HEK293 (cell line): ENCODE measurements around the gene RPS6KA3.

Source experiments
- CTCF ChIA-PET: fragments of 350-600 bp; formaldehyde crosslinking; extraction: SDS; loops from one replicate; lab custom pipeline; 2021; ENCODE audit warnings: antibody characterized with exemption; lab: Yijun Ruan, JAX
- POLR2A ChIA-PET: fragments of 300-600 bp; formaldehyde crosslinking; extraction: SDS; loops from one replicate; lab custom pipeline; 2020; ENCODE audit warnings: antibody characterized with exemption, inconsistent platforms; lab: Yijun Ruan, JAX
- H3K27ac ChIP-seq: fragments of 200-500 bp; sonication (Bioruptor generic); 2 replicates; pipeline ENCODE4 v1.5.1; 2014; ENCODE audit warnings: low read depth, low read length, control low read depth, inconsistent platforms; ENCODE audit errors: extremely low read depth
- H3K36me3 ChIP-seq, 2 experiments: fragments of 200-500 bp in 1 of 2; sonication (Bioruptor generic) in 1 of 2; 1 replicate in 1 of 2; 2 replicates in 1 of 2; pipeline ENCODE4 v1.5.1; 2014 to 2017; ENCODE audit warnings: inconsistent platforms in 2 of 2, low read length in 2 of 2; ENCODE audit not compliant: control insufficient read depth in 2 of 2, insufficient read depth in 1 of 2
- H3K4me1 ChIP-seq: fragments of 200-500 bp; sonication (Bioruptor generic); 2 replicates; pipeline ENCODE4 v1.5.1; 2014; ENCODE audit warnings: mild to moderate bottlenecking, low read length, inconsistent platforms; ENCODE audit not compliant: control insufficient read depth, insufficient read depth
- H3K4me3 ChIP-seq: 2 replicates; pipeline ENCODE4 v1.5.1; 2011; ENCODE audit warnings: low read depth, mild to moderate bottlenecking, control low read depth, low read length, moderate library complexity
- H3K9me3 ChIP-seq: fragments of 200-500 bp; sonication (Bioruptor generic); 2 replicates; pipeline ENCODE4 v1.5.1; 2014; ENCODE audit warnings: low read depth, low read length, inconsistent platforms; ENCODE audit not compliant: control insufficient read depth, insufficient read depth
- BCL6B ChIP-seq: fragments of 450-650 bp; formaldehyde crosslinking; IDR thresholded peaks from 2 replicates; pipeline ENCODE4 v1.5.1; 2017; ENCODE audit warnings: missing biosample characterization, missing genetic modification characterization
- GLI4 ChIP-seq: fragments of 450-650 bp; formaldehyde crosslinking; IDR thresholded peaks from 2 replicates; pipeline ENCODE4 v1.5.1; 2016; ENCODE audit warnings: missing biosample characterization, missing genetic modification characterization
- PATZ1 ChIP-seq: fragments of 450-650 bp; formaldehyde crosslinking; IDR thresholded peaks from 2 replicates; pipeline ENCODE4 v1.5.1; 2016; ENCODE audit warnings: missing biosample characterization, missing genetic modification characterization
- SP2 ChIP-seq: fragments of 450-650 bp; formaldehyde crosslinking; IDR thresholded peaks from 2 replicates; pipeline ENCODE4 v1.5.1; 2016; ENCODE audit warnings: missing biosample characterization, missing genetic modification characterization
- SP7 ChIP-seq: fragments of 450-650 bp; formaldehyde crosslinking; IDR thresholded peaks from 2 replicates; pipeline ENCODE4 v1.5.1; 2016; ENCODE audit warnings: missing biosample characterization, missing genetic modification characterization
- YY2 ChIP-seq: fragments of 450-650 bp; formaldehyde crosslinking; IDR thresholded peaks from 2 replicates; pipeline ENCODE4 v1.5.1; 2016; ENCODE audit warnings: missing biosample characterization, missing genetic modification characterization
- ZNF112 ChIP-seq: fragments of 450-650 bp; formaldehyde crosslinking; IDR thresholded peaks from 2 replicates; pipeline ENCODE4 v1.5.0; 2017; ENCODE audit warnings: missing biosample characterization, missing genetic modification characterization
- ZNF121 ChIP-seq: fragments of 450-650 bp; formaldehyde crosslinking; IDR thresholded peaks from 2 replicates; pipeline ENCODE4 v1.5.1; 2016; ENCODE audit warnings: missing biosample characterization, missing genetic modification characterization
- ZNF140 ChIP-seq: fragments of 450-650 bp; formaldehyde crosslinking; IDR thresholded peaks from 2 replicates; pipeline ENCODE4 v1.5.1; 2016; ENCODE audit warnings: missing biosample characterization, missing genetic modification characterization
- ZNF274 ChIP-seq, 2 experiments: fragments of 200-500 bp in 1 of 2; fragments of 450-650 bp in 1 of 2; sonication (Bioruptor generic) in 1 of 2; formaldehyde crosslinking in 1 of 2; IDR thresholded peaks; 2 replicates each; pipeline versions ENCODE4 v1.5.1 to v1.6.1; 2014 to 2016; ENCODE audit warnings: borderline replicate concordance in 1 of 2, inconsistent platforms in 1 of 2, low read length in 1 of 2, missing biosample characterization in 1 of 2, missing genetic modification characterization in 1 of 2
- ZNF335 ChIP-seq: fragments of 450-650 bp; formaldehyde crosslinking; conservative IDR thresholded peaks from 2 replicates; pipeline ENCODE4 v1.5.1; 2016; ENCODE audit warnings: missing biosample characterization, missing genetic modification characterization
- ZNF366 ChIP-seq: fragments of 450-650 bp; formaldehyde crosslinking; conservative IDR thresholded peaks from 2 replicates; pipeline ENCODE4 v1.5.1; 2016; ENCODE audit warnings: missing biosample characterization, missing genetic modification characterization
- ZNF416 ChIP-seq: fragments of 450-650 bp; formaldehyde crosslinking; IDR thresholded peaks from 2 replicates; pipeline ENCODE4 v1.5.1; 2016; ENCODE audit warnings: missing biosample characterization, missing genetic modification characterization
- ZNF518A ChIP-seq: fragments of 450-650 bp; formaldehyde crosslinking; conservative IDR thresholded peaks from 2 replicates; pipeline ENCODE4 v1.5.1; 2016; ENCODE audit warnings: low read depth, missing biosample characterization, missing genetic modification characterization
- ZNF580 ChIP-seq: fragments of 450-650 bp; formaldehyde crosslinking; IDR thresholded peaks from 2 replicates; pipeline ENCODE4 v1.5.1; 2016; ENCODE audit warnings: missing biosample characterization, missing genetic modification characterization
- ZNF596 ChIP-seq: fragments of 450-650 bp; IDR thresholded peaks from 2 replicates; pipeline ENCODE4 v1.5.0; 2018; ENCODE audit warnings: missing biosample characterization, mild to moderate bottlenecking, missing genetic modification characterization, moderate library complexity
- ZNF791 ChIP-seq: fragments of 450-650 bp; formaldehyde crosslinking; IDR thresholded peaks from 2 replicates; pipeline ENCODE4 v1.5.1; 2016; ENCODE audit warnings: missing biosample characterization, missing genetic modification characterization
- ZSCAN23 ChIP-seq: fragments of 450-650 bp; formaldehyde crosslinking; IDR thresholded peaks from 2 replicates; pipeline ENCODE4 v1.5.1; 2016; ENCODE audit warnings: missing biosample characterization, missing genetic modification characterization
- ZSCAN30 ChIP-seq: fragments of 450-650 bp; IDR thresholded peaks from 2 replicates; pipeline ENCODE4 v1.5.1; 2018; ENCODE audit warnings: missing biosample characterization, mild to moderate bottlenecking, missing genetic modification characterization, moderate library complexity
- ZSCAN4 ChIP-seq: fragments of 450-650 bp; formaldehyde crosslinking; IDR thresholded peaks from 2 replicates; pipeline ENCODE4 v1.5.1; 2017; ENCODE audit warnings: missing biosample characterization, missing genetic modification characterization
- ZXDB ChIP-seq: fragments of 450-650 bp; formaldehyde crosslinking; IDR thresholded peaks from 2 replicates; pipeline ENCODE4 v1.5.1; 2016; ENCODE audit warnings: missing biosample characterization, missing genetic modification characterization
- TF ChIP-seq, protein P1 (sequence below): fragments of 450-650 bp; formaldehyde crosslinking; optimal IDR thresholded peaks from 2 replicates; pipeline ENCODE3; 2016; ENCODE audit warnings: missing biosample characterization, mild to moderate bottlenecking, missing genetic modification characterization
- TF ChIP-seq, protein P2 (sequence below): fragments of 450-650 bp; formaldehyde crosslinking; IDR thresholded peaks from 2 replicates; pipeline ENCODE4 v1.5.1; 2016; ENCODE audit warnings: missing biosample characterization, missing genetic modification characterization

The RPS6KA3 gene

DNA sequence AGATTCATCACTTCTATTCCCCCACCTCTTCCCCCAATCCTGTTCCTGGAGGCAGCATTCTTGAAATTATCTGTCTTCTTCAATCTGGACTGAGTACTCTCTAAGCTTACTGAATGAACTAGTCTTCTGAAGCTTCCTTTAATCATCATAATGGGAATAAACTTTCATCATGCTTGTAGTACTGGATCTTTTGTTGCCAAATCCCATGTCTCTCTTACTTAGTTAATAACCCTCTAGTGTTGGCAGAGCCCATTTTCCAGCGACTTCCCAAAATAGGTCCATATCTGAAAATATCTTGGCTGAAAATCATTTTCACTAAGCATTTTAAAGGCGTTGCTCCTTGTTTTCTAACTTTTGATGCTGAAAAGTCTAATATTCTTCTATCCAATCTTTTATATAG lies 39.6 kb downstream of the RPS6KA3 start (continued):
- TF ChIP-seq SP7 (tag by site-specific recombination) (no peak), ZNF518A (tag by site-specific recombination) (no peak), ZSCAN4 (tag by site-specific recombination) (no peak), ZNF112 (tag by site-specific recombination) (no peak), ZXDB (tag by site-specific recombination) (no peak)
- TF ChIP-seq, protein P1, sequence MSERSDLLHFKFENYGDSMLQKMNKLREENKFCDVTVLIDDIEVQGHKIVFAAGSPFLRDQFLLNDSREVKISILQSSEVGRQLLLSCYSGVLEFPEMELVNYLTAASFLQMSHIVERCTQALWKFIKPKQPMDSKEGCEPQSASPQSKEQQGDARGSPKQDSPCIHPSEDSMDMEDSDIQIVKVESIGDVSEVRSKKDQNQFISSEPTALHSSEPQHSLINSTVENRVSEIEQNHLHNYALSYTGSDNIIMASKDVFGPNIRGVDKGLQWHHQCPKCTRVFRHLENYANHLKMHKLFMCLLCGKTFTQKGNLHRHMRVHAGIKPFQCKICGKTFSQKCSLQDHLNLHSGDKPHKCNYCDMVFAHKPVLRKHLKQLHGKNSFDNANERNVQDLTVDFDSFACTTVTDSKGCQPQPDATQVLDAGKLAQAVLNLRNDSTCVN = no peak
- TF ChIP-seq, all 188 proteins: peak for 0

GRCh38 chrX:20225488-20225833 lies 41.2 kb downstream of the RPS6KA3 start:
- peaks cover 0 to 3% of the 10 kb centered on the region in 2 experiments; a peak in 1 of 3 replicates for H3K36me3 ChIP-seq
- H3K27ac ChIP-seq = no peak overlapping the region
- no peak for TF ChIP-seq ZNF791 (tag by site-specific recombination)
- TF ChIP-seq ZNF580 (tag by site-specific recombination) = no peak
- no peak for TF ChIP-seq ZSCAN23
- TF ChIP-seq ZNF112 (tag by site-specific recombination) = no peak
- TF ChIP-seq ZNF121 (tag by site-specific recombination) = no peak
- TF ChIP-seq ZNF335 (tag by site-specific recombination) = no peak
- no peak for TF ChIP-seq ZNF140 (tag by site-specific recombination)
- no peak for TF ChIP-seq PATZ1
- TF ChIP-seq, protein P2, sequence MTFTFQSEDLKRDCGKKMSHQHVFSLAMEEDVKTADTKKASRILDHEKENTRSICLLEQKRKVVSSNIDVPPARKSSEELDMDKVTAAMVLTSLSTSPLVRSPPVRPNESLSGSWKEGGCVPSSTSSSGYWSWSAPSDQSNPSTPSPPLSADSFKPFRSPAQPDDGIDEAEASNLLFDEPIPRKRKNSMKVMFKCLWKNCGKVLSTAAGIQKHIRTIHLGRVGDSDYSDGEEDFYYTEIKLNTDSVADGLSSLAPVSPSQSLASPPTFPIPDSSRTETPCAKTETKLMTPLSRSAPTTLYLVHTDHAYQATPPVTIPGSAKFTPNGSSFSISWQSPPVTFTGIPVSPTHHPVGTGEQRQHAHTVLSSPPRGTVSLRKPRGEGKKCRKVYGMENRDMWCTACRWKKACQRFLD (tag by site-specific recombination) = no peak
- TF ChIP-seq ZNF274 (IDR thresholded peaks at IDR 0.05; ENCODE audit: low read length) = no peak
- TF ChIP-seq ZNF274 (tag by site-specific recombination; IDR thresholded peaks at IDR 0.05; ENCODE audit: borderline replicate concordance) = no peak
- no peak for TF ChIP-seq SP2
- no peak for TF ChIP-seq GLI4
- no peak for TF ChIP-seq BCL6B (tag by site-specific recombination)
- no peak for TF ChIP-seq ZNF366 (tag by site-specific recombination)
- TF ChIP-seq ZSCAN30 (tag by site-specific recombination) = no peak
- TF ChIP-seq YY2 (tag by site-specific recombination) = no peak
- TF ChIP-seq ZNF416 (tag by site-specific recombination) = no peak
- TF ChIP-seq ZNF596 = no peak
- TF ChIP-seq ZSCAN4 (tag by site-specific recombination) = no peak
- H3K4me3 ChIP-seq = no peak overlapping the region
- ChIA-PET CTCF (no interaction called here), POLR2A (interaction anchor here (0.6 kb wide), 1 partner anchor 86 kb away, joined by 4 read pairs; no protein-coding TSS in a partner anchor)
- H3K4me1 ChIP-seq = no peaks in the 10 kb centered on the region
- H3K9me3 ChIP-seq = no peaks in the 10 kb centered on the region
